Loucy (cell line): ENCODE data around the gene RPGRIP1L.

Source experiments
- EZH2phosphoT487 ChIP-seq: fragments of 200-600 bp; IDR thresholded peaks from 2 replicates; pipeline ENCODE4 v1.6.1; 2018; ENCODE audit warnings: antibody characterized with exemption, mild to moderate bottlenecking, moderate library complexity, borderline replicate concordance
- TF ChIP-seq, protein P1 (sequence below): fragments of 200-600 bp; sonication (generic); conservative IDR thresholded peaks from 2 replicates; pipeline ENCODE4 v1.5.1; 2014; ENCODE audit warnings: mild to moderate bottlenecking, antibody characterized with exemption, low read length

DNA sequence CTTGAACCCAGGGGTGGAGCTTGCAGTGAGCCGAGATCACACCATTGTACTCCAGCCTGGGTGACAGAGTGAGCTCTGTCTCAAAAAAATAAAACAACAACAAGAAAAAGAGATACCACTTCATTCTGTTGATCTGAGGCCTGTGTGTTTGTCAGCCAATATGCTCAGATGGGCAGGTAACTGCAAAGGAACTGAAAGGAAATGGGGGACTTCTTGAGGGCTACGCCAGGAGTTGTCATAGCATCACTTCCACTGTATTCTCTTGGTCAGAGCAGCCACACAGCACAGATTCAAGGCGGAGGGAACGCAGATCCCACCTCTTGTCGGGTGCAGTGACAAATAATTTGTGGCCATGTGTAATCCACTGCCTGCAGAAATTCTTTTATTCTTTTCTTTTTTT lies 126.8 kb downstream of the RPGRIP1L start:
- TF ChIP-seq EZH2phosphoT487: no peak
- TF ChIP-seq, protein P1, sequence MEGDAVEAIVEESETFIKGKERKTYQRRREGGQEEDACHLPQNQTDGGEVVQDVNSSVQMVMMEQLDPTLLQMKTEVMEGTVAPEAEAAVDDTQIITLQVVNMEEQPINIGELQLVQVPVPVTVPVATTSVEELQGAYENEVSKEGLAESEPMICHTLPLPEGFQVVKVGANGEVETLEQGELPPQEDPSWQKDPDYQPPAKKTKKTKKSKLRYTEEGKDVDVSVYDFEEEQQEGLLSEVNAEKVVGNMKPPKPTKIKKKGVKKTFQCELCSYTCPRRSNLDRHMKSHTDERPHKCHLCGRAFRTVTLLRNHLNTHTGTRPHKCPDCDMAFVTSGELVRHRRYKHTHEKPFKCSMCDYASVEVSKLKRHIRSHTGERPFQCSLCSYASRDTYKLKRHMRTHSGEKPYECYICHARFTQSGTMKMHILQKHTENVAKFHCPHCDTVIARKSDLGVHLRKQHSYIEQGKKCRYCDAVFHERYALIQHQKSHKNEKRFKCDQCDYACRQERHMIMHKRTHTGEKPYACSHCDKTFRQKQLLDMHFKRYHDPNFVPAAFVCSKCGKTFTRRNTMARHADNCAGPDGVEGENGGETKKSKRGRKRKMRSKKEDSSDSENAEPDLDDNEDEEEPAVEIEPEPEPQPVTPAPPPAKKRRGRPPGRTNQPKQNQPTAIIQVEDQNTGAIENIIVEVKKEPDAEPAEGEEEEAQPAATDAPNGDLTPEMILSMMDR: no peak
